GM23338 (cell line): ENCODE measurements around the gene DGKD. TPM values are rescaled to one million over a fixed set of nuclear protein-coding genes. Genes with fewer than 3 reads are reported as not detected.

Experiments
- ATAC-seq: fragments of 200-7000 bp; cut with Tn5 transposase; 3 replicates; pipeline ENCODE4 v1.9.1; 2020
- DNase-seq: peaks from one replicate; pipeline ENCODE4 v3.0.0-alpha.2; 2015; ENCODE audit warnings: low spot score
- H2AFZ ChIP-seq: fragments of 200-600 bp; sonication (generic); 2 replicates; pipeline ENCODE4 v1.8.0; 2016; ENCODE audit warnings: antibody characterized with exemption, mild to moderate bottlenecking, moderate library complexity
- H3F3A ChIP-seq: fragments of 200-600 bp; sonication (generic); replicated peaks from 2 replicates; pipeline ENCODE4 v1.8.0; 2017; ENCODE audit warnings: antibody characterized with exemption, mixed run types, low read depth
- H3K27ac ChIP-seq: fragments of 200-600 bp; sonication (generic); 2 replicates; pipeline ENCODE4 v1.6.1; 2016; ENCODE audit warnings: low read depth
- H3K27me3 ChIP-seq: fragments of 200-600 bp; sonication (generic); 2 replicates; pipeline ENCODE4 v1.8.0; 2016; ENCODE audit warnings: mild to moderate bottlenecking, mixed run types, moderate library complexity; ENCODE audit not compliant: insufficient read depth
- H3K36me3 ChIP-seq: fragments of 200-600 bp; sonication (generic); 2 replicates; pipeline ENCODE4 v1.8.0; 2016; ENCODE audit warnings: mild to moderate bottlenecking; ENCODE audit not compliant: insufficient read depth
- H3K4me1 ChIP-seq: fragments of 200-600 bp; sonication (generic); 2 replicates; pipeline ENCODE4 v1.8.0; 2016; ENCODE audit warnings: mild to moderate bottlenecking, moderate library complexity; ENCODE audit not compliant: insufficient read depth
- H3K4me2 ChIP-seq: fragments of 200-600 bp; sonication (generic); 2 replicates; pipeline ENCODE4 v1.7.1; 2017; ENCODE audit warnings: mixed run types
- H3K4me3 ChIP-seq: fragments of 200-600 bp; sonication (generic); 2 replicates; pipeline ENCODE4 v1.6.1; 2016; ENCODE audit warnings: mixed run types
- H3K79me2 ChIP-seq: fragments of 200-600 bp; sonication (generic); replicated peaks from 2 replicates; pipeline ENCODE4 v1.8.0; 2017; ENCODE audit warnings: mild to moderate bottlenecking; ENCODE audit not compliant: insufficient read depth
- H3K9me2 ChIP-seq: fragments of 200-600 bp; sonication (generic); 2 replicates; pipeline ENCODE4 v1.8.0; 2017; ENCODE audit not compliant: insufficient read depth
- H4K20me1 ChIP-seq: fragments of 200-600 bp; sonication (generic); replicated peaks from 2 replicates; pipeline ENCODE4 v1.8.0; 2017; ENCODE audit warnings: mild to moderate bottlenecking; ENCODE audit not compliant: insufficient read depth
- H3K27ac Mint-ChIP-seq: 2 replicates; pipeline ENCODE4 v1.8.0; 2020; ENCODE audit warnings: inconsistent platforms, mild to moderate bottlenecking, moderate library complexity, mixed read lengths
- H3K27me3 Mint-ChIP-seq: 3 replicates; pipeline ENCODE4 v1.8.0; 2022; ENCODE audit warnings: low read depth, mild to moderate bottlenecking, moderate library complexity, mixed read lengths, inconsistent platforms; ENCODE audit not compliant: insufficient read depth, poor library complexity
- H3K36me3 Mint-ChIP-seq: 3 replicates; pipeline ENCODE4 v1.8.0; 2021; ENCODE audit warnings: low read depth, mild to moderate bottlenecking, inconsistent platforms, moderate library complexity, mixed read lengths
- H3K4me1 Mint-ChIP-seq: 3 replicates; pipeline ENCODE4 v1.8.0; 2020; ENCODE audit warnings: mild to moderate bottlenecking, inconsistent platforms, mixed read lengths
- H3K4me3 Mint-ChIP-seq: 3 replicates; pipeline ENCODE4 v1.8.0; 2021; ENCODE audit warnings: moderate library complexity, mild to moderate bottlenecking, inconsistent platforms, mixed read lengths
- H3K9me3 Mint-ChIP-seq: 3 replicates; pipeline ENCODE4 v1.8.0; 2020; ENCODE audit warnings: moderate library complexity, mild to moderate bottlenecking, inconsistent platforms, mixed read lengths
- CREB1 ChIP-seq: fragments of 250-450 bp; sonication (Bioruptor Pico); IDR thresholded peaks from 2 replicates; pipeline ENCODE4 v1.5.0; 2020; ENCODE audit warnings: low read depth, mild to moderate bottlenecking, moderate library complexity
- ETS1 ChIP-seq: IDR thresholded peaks from 2 replicates; pipeline ENCODE4 v1.6.1; 2016; ENCODE audit warnings: antibody characterized with exemption
- EZH2 ChIP-seq: fragments of 200-600 bp; sonication (generic); IDR thresholded peaks from one replicate; pipeline ENCODE4 v1.8.0; 2017; ENCODE audit warnings: antibody characterized with exemption, mild to moderate bottlenecking, low read depth; ENCODE audit not compliant: unreplicated experiment
- JUNB ChIP-seq: IDR thresholded peaks from one replicate; pipeline ENCODE4 v1.6.1; 2016; ENCODE audit warnings: antibody characterized with exemption; ENCODE audit not compliant: unreplicated experiment
- NANOG ChIP-seq: IDR thresholded peaks from 2 replicates; pipeline ENCODE4 v1.6.1; 2016; ENCODE audit warnings: antibody characterized with exemption, borderline replicate concordance
- POLR2AphosphoS5 ChIP-seq: IDR thresholded peaks from 2 replicates; pipeline ENCODE4 v1.6.1; 2016; ENCODE audit warnings: antibody characterized with exemption, low read depth
- STAT1 ChIP-seq: IDR thresholded peaks from one replicate; pipeline ENCODE4 v1.6.1; 2016; ENCODE audit warnings: antibody characterized with exemption; ENCODE audit not compliant: unreplicated experiment
- ZNF331 ChIP-seq: fragments of 250-450 bp; sonication (Bioruptor Pico); IDR thresholded peaks from 2 replicates; pipeline ENCODE4 v1.5.0; 2020; ENCODE audit warnings: low read depth, mild to moderate bottlenecking, moderate library complexity
- polyA plus RNA-seq: library from polyadenylated mRNA; unstranded; fragments of >200 nt; fragmentation: Nextera tagmentation; extraction: Ambion mirVana; gene quantifications from 2 replicates; pipeline ENCODE4 v1.2.1, GENCODE V29; 2016
- total RNA-seq: library from RNA; depleted of rRNA; stranded (reverse); fragments of >200 nt; shearing (Covaris generic); gene quantifications from 2 replicates; pipeline ENCODE4 v1.2.3, GENCODE V29; 2014

The DGKD gene
- total and polyA plus RNA-seq, 2 experiments from 2014 or later = 11.1 to 23.4 TPM

DNA sequence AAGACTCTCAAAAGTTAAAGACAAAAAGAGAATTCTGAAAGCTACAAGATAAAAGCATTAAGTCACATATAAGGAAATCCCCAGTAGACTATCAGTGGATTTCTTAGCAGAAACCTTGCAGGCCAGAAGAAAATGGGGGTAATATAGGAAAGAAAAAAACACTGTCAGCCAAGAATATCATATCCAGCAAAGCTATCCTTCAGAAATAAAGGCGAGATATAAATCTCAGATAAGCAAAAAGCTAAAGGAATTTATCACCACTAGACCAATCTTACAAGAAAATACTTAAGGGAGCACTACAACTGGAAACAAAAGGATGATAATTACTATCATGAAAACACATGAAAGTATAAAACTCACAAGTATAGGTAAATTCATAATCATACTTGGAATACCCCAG lies 149.2 kb downstream of the DGKD start:
- Mint-ChIP-seq H3K4me1 (no peaks in the 10 kb centered on the region), H3K9me3 (peaks cover 7% of the 10 kb centered on the region; the same call in 1 of the 3 replicates), H3K27ac (no peak overlapping the region), H3K27me3 (no peaks in the 10 kb centered on the region), H3K4me3 (no peak overlapping the region), H3K36me3 (peaks cover 7% of the 10 kb centered on the region; the same call in 2 of the 3 replicates)
- TF ChIP-seq STAT1 (no peak), EZH2 (no peak), ETS1 (no peak)
- Histone ChIP-seq H3K4me1 (no peaks in the 10 kb centered on the region), H4K20me1 (no peaks in the 10 kb centered on the region), H3K79me2 (no peaks in the 10 kb centered on the region), H3K36me3 (no peaks in the 10 kb centered on the region; the same call in 1 of the 2 replicates), H2AFZ (no peak overlapping the region), H3K4me3 (no peak overlapping the region), H3K4me2 (no peak overlapping the region), H3F3A (no peaks in the 10 kb centered on the region), H3K27ac (no peak overlapping the region), H3K9me2 (no peaks in the 10 kb centered on the region), H3K27me3 (no peaks in the 10 kb centered on the region)
- ATAC-seq = no peak
- DNase-seq = no peak

DNA sequence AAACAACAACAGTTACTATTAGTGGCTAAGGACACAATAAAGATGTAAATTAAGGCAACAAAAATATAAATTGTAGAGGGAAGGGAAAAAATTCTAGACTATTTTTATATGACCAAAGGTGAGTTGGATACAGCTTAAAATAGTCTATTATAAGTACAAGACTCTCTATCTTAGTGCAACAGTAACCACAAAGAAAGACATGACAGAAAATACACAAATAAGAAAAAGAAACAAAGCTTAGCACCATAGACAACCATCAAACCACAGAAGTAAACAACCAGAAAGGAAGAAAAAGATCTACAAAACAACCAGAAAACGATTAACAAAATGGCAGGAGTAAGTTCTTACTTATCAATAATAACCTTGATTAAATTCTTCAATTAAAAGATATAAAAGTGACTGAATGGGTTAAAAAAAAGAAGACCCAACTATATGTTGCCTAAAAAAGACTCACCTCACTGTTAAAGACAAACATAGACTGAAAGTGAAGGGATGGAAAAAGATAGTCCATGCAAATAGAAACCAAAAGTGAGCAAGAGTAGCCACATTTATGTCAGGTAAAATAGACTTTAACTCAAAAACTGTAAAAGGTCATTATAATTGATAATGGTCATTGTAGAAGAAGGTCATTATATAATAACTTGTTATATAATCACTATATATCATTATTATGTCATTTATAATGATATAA lies 149.8 kb downstream of the DGKD start:
- no peaks in the 10 kb centered on the region for H3K4me1 Mint-ChIP-seq
- Histone ChIP-seq H3K4me3 (no peak overlapping the region), H2AFZ (no peak overlapping the region), H3K4me1 (no peaks in the 10 kb centered on the region), H3K27me3 (no peaks in the 10 kb centered on the region), H3K27ac (no peak overlapping the region), H3K36me3 (no peaks in the 10 kb centered on the region; the same call in 1 of the 2 replicates), H4K20me1 (no peaks in the 10 kb centered on the region), H3K79me2 (no peaks in the 10 kb centered on the region), H3K4me2 (no peak overlapping the region), H3K9me2 (no peaks in the 10 kb centered on the region), H3F3A (no peaks in the 10 kb centered on the region)
- peaks cover 7% of the 10 kb centered on the region; the same call in 2 of the 3 replicates for H3K36me3 Mint-ChIP-seq
- peaks cover 7% of the 10 kb centered on the region; the same call in 1 of the 3 replicates for H3K9me3 Mint-ChIP-seq
- H3K27ac Mint-ChIP-seq = no peak overlapping the region
- DNase-seq (no peak), ATAC-seq (no peak)
- no peaks in the 10 kb centered on the region for H3K27me3 Mint-ChIP-seq
- no peak overlapping the region for H3K4me3 Mint-ChIP-seq
- no peak for TF ChIP-seq JUNB
- no peak for TF ChIP-seq NANOG
- no peak for TF ChIP-seq POLR2AphosphoS5
- no peak for TF ChIP-seq STAT1

DNA sequence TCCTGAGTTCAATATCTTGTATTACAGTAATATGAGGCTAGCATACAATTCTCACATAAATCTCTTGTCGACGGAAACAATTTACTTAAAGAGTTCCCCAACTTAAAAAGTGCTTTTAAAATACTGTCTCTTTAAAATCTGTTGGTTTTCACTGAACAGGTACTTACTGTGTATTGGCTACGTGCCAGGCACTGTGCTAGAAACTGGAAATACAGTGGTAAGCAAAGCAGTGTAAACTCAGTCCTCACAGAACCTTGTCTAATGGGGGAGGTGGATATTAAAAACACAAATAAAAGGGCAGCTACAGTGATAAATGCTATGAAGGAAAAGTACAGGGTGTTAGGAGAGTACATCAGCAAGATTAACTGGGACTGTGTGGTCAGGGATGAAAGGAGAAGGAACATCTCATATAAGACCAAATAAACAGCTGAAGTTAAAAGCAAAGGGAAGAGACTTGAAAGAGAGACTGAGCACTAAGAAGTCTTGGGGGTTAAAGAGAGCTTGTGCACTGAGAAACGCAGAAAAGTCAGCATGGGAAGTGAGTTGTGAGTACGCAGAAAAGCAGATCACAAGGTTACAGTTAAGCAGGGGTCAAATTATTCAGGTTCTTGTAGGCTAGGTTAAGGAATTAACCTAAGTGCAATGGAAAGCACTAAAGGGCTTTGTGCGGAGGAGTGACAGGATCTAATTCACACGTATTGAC lies 159.8 kb downstream of the DGKD start:
- Histone ChIP-seq H4K20me1 (0 out of 2 replicates have a peak, but pooled peaks cover 5% of the 10 kb centered on the region), H3K4me3 (no peak overlapping the region), H3K27me3 (no peaks in the 10 kb centered on the region), H3K27ac (no peak overlapping the region), H3K79me2 (no peaks in the 10 kb centered on the region), H3K4me1 (no peaks in the 10 kb centered on the region), H3F3A (no peaks in the 10 kb centered on the region), H3K9me2 (no peaks in the 10 kb centered on the region), H3K4me2 (no peak overlapping the region), H3K36me3 (no peaks in the 10 kb centered on the region), H2AFZ (no peak overlapping the region)
- DNase-seq (no peak), ATAC-seq (no peak)
- Mint-ChIP-seq H3K4me3 (no peak overlapping the region), H3K27me3 (peaks cover 3% of the 10 kb centered on the region), H3K9me3 (no peaks in the 10 kb centered on the region), H3K4me1 (no peaks in the 10 kb centered on the region), H3K27ac (no peak overlapping the region), H3K36me3 (peaks cover 4% of the 10 kb centered on the region; the same call in 1 of the 3 replicates)
- TF ChIP-seq POLR2AphosphoS5 (no peak), STAT1 (no peak), ZNF331 (no peak), JUNB (no peak), CREB1 (CRISPR knock-in tag) (no peak)
